Measurements from ENCODE around the gene ARSB. TPM values are rescaled to one million over a fixed set of nuclear protein-coding genes. Genes with fewer than 3 reads are reported as not detected.

ARSB gene
- total RNA-seq, 6 donors from 2014 or later, result 9.8 to 24.1 (median 18.7) TPM

GRCh38 chr5:79007872-79008271 lies 22.8 kb upstream of the ARSB start:
- H3K9me3 ChIP-seq, result peaks cover 0 to 2% (median 0%) of the 10 kb centered on the region in 4 donors

GRCh38 chr5:79005936-79006631 lies 21.0 kb upstream of the ARSB start:
- DNase-seq, result no peak
- Histone ChIP-seq H3K27me3 (no peaks in the 10 kb centered on the region), H3K27ac (no peak overlapping the region), H3K4me1 (no peaks in the 10 kb centered on the region), H3K36me3 (no peaks in the 10 kb centered on the region), H3K9me3 (no peaks in the 10 kb centered on the region), H3K4me3 (no peak overlapping the region)
- TF ChIP-seq CTCF (IDR thresholded peaks at IDR 0.05), result no peak
- TF ChIP-seq POLR2A (IDR thresholded peaks at IDR 0.05), result no peak
- no peak for TF ChIP-seq POLR2AphosphoS5 (IDR thresholded peaks at IDR 0.05)
- TF ChIP-seq EP300 (IDR thresholded peaks at IDR 0.05), result no peak
- no peak for ATAC-seq (ENCODE audit: low FRiP score in 2 of 2)
- WGBS, 2 donors, result 89 to 90% methylated on average over 6 of the region's 6 CpGs

More at GRCh38 chr5:79007872-79008271, 22.8 kb upstream of the ARSB start:
- Histone ChIP-seq H3K4me1 (no peaks in the 10 kb centered on the region), H3K27me3 (no peaks in the 10 kb centered on the region), H3K36me3 (no peaks in the 10 kb centered on the region), H3K27ac (no peak overlapping the region), H3K4me3 (no peak overlapping the region)
- WGBS, 2 donors, result 72 to 100% methylated on average over 3 of the region's 3 CpGs
- DNase-seq (no peak), ATAC-seq (ENCODE audit: low FRiP score in 2 of 2) (no peak)
- TF ChIP-seq POLR2A (IDR thresholded peaks at IDR 0.05) (no peak), CTCF (IDR thresholded peaks at IDR 0.05) (no peak), POLR2AphosphoS5 (IDR thresholded peaks at IDR 0.05) (no peak), EP300 (IDR thresholded peaks at IDR 0.05) (no peak)

- no peak for DNase-seq
These were observed 20.0 kb upstream of the ARSB start for GRCh38 chr5:79005151-79005550.

GRCh38 chr5:79002374-79002773 lies 17.3 kb upstream of the ARSB start:
- ATAC-seq (ENCODE audit: low FRiP score in 2 of 2), result no peak
- H3K4me1 ChIP-seq, result no peaks in the 10 kb centered on the region
- H3K27ac ChIP-seq, result no peak overlapping the region
- no peak for DNase-seq
- 86 to 89% methylated on average over 1 of the region's 1 CpG for WGBS, 2 donors
- TF ChIP-seq POLR2A (IDR thresholded peaks at IDR 0.05) (no peak), CTCF (IDR thresholded peaks at IDR 0.05) (no peak), POLR2AphosphoS5 (IDR thresholded peaks at IDR 0.05) (no peak), EP300 (IDR thresholded peaks at IDR 0.05) (no peak)
- no peaks in the 10 kb centered on the region for H3K36me3 ChIP-seq
- no peaks in the 10 kb centered on the region for H3K9me3 ChIP-seq
- no peaks in the 10 kb centered on the region for H3K27me3 ChIP-seq
- H3K4me3 ChIP-seq, result no peak overlapping the region

More at GRCh38 chr5:79005151-79005550, 20.0 kb upstream of the ARSB start:
- no peaks in the 10 kb centered on the region for H3K36me3 ChIP-seq
- no peak overlapping the region for H3K4me3 ChIP-seq
- H3K27ac ChIP-seq, result no peak overlapping the region
- no peaks in the 10 kb centered on the region for H3K27me3 ChIP-seq
- TF ChIP-seq POLR2A (IDR thresholded peaks at IDR 0.05) (no peak), CTCF (IDR thresholded peaks at IDR 0.05) (no peak), EP300 (IDR thresholded peaks at IDR 0.05) (no peak), POLR2AphosphoS5 (IDR thresholded peaks at IDR 0.05) (no peak)
- 70 to 75% methylated on average over 4 of the region's 4 CpGs for whole genome bisulfite sequencing, 2 donors
- no peaks in the 10 kb centered on the region for H3K4me1 ChIP-seq
- H3K9me3 ChIP-seq, result no peaks in the 10 kb centered on the region
- no peak for ATAC-seq (ENCODE audit: low FRiP score in 2 of 2)

- DNase-seq (no peak), ATAC-seq (ENCODE audit: low FRiP score in 2 of 2) (no peak)
- Histone ChIP-seq H3K27ac (no peak overlapping the region), H3K27me3 (no peaks in the 10 kb centered on the region), H3K4me1 (no peaks in the 10 kb centered on the region), H3K36me3 (no peaks in the 10 kb centered on the region), H3K4me3 (no peak overlapping the region), H3K9me3 (no peaks in the 10 kb centered on the region)
- TF ChIP-seq POLR2AphosphoS5 (IDR thresholded peaks at IDR 0.05) (no peak), EP300 (IDR thresholded peaks at IDR 0.05) (no peak), POLR2A (IDR thresholded peaks at IDR 0.05) (no peak), CTCF (IDR thresholded peaks at IDR 0.05) (no peak)
These were observed 16.4 kb upstream of the ARSB start for GRCh38 chr5:79001471-79001870.

All from upper lobe of left lung (tissue), 6 donors.